T-helper 22 cell (primary cell): ENCODE measurements around the gene ALDH3B1.
"Not testable (repeated sequence)": the region's sequence is repeated elsewhere in the genome, so short reads cannot be mapped to it uniquely, and the experiment has no call there.

Source experiments
- DNase-seq: peaks from one replicate; pipeline ENCODE4 v3.0.0-alpha.2; 2020; ENCODE audit warnings: low read depth

The ALDH3B1 gene, protein sequence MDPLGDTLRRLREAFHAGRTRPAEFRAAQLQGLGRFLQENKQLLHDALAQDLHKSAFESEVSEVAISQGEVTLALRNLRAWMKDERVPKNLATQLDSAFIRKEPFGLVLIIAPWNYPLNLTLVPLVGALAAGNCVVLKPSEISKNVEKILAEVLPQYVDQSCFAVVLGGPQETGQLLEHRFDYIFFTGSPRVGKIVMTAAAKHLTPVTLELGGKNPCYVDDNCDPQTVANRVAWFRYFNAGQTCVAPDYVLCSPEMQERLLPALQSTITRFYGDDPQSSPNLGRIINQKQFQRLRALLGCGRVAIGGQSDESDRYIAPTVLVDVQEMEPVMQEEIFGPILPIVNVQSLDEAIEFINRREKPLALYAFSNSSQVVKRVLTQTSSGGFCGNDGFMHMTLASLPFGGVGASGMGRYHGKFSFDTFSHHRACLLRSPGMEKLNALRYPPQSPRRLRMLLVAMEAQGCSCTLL

DNA sequence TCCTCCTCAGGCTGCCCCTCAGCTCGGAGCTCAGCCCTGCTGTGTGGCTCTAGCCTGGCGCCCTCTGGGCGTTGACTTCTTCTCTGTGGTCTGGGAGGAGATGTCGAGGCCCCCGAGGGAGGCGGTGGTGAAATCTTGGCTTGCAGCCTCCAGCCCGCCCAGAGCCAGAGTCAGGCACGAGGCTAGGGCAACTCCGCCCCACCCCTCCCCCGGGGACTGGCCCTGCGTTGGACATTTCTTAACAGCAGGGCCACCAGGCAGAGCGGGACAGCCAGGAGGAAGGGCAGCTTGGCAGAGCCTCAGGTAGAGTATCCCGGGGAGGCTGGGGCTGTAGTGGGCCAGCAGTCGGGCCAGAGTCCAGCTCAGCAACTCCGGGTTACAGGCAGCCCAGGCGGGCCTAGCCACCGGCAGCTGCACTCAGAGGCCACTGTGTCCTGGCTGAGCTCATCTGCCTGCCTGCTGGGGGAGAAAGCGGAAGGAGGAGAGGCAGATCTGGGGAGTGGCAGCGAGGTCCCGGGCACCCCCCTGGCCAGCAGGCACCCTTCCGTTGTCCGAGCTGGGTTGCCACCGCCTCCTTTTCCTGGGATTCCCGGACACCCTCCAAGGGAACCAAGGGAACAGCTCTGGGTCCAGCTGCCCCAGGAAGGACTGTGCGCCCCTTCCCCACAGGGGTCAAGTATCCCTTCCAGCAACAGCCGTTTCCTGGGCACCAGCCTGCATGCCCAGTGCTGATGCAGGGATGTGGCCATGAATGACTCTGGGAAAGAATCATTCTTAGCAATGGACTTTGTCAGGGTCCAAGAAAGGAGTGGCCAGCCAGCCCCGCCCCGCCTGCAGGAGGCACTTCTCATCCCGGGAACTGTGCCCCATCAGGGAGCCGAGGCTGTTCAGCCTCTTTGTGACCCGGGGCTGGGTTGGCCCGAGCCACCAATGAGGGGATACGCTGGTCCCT is at the start of gene ALDH3B1:
TSS of gene ALDH3B1 (plus strand) at position 238 of the 952 bp plus-strand sequence. CDS start 4,971 bp downstream, outside the sequence.
- DNase-seq = no peak

DNA sequence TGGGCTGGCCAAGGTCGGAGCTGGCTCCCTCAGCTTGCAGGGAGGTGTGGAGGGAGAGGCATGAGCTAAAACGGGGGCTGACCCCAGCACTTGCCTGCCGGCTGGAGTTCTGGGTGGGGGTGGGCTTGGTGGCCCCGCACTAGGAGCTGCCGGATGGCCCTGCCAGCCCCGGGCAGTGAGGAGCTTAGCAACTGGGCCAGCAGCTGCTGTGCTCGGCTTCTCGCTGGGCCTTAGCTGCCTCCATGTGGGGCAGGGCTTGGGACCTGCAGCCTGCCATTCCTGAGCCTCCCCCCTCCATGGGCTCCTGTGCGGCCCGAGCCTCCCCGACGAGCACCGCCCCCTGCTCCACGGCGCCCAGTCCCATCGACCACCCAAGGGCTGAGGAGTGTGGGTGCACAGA is 46.9 kb upstream of the ALDH3B1 start:
- DNase-seq = not testable (repeated sequence)

DNA sequence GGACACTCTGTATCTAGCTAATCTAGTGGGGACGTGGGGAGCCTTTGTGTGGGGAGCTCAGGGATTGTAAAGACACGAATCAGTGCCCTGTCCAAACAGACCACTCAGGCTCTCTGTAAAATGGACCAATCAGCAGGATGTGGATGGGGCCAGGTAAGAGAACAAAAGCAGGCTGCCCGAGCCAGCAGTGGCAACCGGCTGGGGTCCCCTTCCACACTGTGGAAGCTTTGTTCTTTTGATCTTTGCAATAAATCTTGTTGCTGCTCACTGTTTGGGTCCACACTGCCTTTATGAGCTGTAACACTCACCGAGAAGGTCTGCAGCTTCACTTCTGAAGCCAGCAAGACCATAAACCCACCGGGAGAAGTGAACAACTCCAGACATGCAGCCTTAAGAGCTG is 46.2 kb upstream of the ALDH3B1 start:
- DNase-seq = not testable (repeated sequence)

DNA sequence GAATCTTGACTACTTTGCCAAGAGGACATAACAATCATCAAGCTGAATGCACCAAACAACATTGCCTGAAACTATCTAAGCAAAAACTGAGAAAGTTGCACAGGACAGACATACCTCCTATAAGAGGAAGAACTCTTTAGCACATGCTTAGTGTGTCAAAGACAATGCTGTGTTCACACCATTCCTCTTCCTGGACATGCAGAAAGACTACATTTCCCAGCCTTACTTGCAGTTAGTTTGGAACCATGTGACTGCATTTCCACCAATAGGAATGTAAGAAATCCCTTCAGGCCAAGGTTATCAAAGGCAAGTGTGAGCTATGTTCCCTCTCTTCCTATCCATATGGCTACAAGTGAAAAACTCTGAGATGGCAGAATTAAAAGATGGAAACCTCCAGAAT is 45.4 kb upstream of the ALDH3B1 start:
- not testable (repeated sequence) for DNase-seq

DNA sequence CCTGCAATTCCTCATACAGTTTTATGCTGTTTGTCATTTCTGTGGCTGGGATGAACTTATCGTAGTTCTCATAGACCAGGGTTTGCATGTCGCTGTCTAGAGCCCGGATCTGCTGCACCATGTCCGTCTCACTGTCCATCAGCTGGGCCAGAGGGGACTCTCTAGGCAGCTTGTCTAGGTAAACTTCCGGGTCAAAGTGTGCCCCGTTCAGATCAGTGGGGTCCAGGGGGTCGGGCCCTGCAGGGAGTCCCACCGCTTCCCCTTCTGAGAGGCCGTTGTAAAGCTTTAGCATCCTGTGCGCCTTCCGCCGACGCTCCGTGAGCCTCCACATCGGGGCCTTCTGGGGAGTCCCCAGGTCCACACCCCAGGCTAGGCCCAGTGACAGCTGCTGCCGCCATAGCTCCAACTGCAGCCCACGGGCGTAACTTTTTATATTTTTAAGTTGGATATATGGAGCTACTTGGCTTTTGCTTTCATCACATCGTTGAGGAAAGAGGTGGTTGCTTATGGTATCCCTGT is 44.2 kb upstream of the ALDH3B1 start:
- DNase-seq = not testable (repeated sequence)

DNA sequence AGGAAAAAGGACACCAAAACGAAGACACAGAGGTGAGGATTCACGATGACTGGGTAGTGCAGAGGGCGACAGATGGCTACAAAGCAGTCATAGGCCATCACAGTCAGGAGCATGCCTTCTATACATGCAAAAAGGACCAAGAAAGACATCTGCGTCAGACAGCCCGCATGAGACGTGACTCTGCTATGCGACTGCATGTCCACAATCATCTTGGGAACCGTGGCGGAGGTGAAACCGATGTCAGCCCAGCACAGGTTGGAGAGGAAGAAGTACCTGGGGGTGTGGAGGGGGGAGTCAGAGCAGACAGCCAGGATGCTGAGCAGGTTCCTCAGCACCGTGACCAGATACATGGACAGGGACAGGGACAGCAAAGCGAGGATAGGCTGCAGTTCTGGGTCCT is 35.4 kb upstream of the ALDH3B1 start:
- DNase-seq = not testable (repeated sequence)

DNA sequence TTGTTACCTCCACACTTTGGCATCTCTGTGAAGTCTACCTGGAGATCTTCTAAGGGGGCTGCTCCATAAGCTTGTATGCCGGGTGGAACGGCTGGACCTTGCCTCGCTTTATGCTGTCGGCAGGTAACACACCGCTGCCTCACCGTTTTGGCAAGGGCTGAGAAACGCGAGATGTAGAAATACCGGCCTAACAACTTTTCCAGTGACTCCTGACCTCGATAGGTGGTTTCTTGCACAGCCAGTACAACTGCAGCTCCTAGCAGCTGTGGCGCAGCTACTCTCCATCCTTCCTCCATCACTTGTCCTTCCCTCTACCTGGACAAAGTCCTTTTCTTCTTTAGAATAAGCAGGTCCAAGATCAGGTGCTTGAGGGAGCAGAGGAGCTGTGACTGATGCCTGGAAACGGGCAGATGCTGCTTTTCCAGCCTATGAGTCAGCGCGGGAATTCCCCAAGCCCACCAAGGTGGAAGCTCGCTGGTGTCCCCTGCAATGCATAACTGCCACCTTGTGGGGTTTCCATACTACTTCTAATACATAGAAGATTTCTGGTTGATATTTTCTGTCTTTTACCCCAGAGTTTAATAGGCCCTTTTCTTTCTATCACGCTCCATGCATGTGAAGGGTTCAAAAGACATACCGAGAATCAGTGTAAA is 31.2 kb upstream of the ALDH3B1 start:
- not testable (repeated sequence) for DNase-seq

DNA sequence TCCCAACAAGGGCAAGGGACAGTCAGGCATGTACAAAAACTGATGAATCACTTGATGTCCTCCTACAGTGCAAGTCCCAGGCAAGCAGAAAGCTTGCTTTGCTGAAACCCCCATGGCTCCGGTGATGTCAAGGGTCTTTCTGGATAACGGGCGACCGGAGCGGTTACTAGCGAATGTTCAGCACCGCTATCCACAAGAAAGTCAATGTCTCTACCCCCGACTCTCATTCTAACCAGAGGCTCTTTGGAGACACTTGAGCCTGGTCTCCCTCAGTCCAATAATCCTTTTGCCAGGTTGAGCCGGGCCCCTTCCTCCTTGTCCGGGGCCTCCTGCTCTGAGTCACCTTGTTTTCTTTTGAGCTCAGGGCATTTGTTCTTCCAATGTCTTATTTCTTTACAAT is 28.9 kb upstream of the ALDH3B1 start:
- DNase-seq = not testable (repeated sequence)

DNA sequence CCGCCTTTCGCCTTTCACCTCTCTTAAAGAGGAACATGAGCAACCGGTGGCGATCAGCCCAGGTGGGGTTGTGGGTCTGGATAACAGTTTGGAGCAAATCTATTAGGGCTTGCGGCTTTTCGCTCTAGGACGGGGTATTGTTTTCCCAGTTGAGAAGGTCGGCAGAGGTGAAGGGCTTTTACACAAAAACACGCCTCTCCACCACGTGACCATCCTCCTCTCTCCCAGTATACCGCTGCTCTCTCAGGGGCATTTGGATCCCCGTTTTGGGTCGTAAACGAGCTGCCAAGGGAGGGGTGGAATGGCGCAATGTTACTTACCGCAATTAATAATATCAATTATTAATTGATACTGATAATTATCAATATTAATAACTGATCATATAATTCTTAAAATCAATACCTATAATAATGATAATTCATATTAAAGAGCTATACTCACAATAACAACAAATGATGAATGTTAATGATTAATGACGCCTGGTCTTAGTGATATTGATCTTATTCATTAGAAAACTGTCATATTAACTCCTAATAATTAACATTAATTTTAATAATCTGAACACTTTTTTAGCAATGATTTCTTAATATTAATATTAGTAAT is 27.8 kb upstream of the ALDH3B1 start:
- DNase-seq = not testable (repeated sequence)

DNA sequence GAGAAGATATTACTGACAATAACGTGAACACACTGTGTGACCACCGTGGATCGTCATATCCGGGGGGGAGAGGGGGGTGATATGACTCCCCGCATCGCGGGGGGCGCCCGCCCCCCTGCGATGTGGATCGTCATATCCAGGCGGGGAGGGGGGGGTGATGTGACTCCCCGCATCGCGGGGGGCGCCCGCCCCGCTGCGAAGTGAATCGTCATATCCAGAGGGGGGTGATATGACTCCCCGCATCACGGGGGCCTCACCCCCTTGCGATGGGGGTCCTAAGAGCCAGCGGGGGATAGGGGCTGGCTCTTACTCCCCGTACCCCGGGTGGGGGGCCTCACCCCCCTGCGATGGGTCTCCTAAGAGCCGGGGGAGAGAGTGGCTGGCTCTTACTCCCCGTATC is 26.2 kb upstream of the ALDH3B1 start:
- no peak for DNase-seq

DNA sequence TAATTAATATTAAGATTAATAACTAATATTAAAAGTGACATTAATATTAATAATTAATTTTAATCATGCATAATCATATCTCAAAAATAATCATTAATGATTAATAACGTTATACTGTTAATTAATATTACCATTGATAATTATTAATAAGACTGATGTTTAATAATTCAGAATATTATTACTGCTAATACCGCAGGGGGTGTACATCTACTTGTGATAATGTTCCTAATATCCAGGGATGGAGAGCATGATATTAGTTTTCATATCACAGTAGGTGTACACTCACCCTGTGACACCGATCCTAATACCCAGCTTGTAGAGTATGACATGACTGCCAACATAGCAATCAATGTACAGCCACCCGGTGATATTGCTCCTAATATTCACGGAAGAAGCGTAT is 24.8 kb upstream of the ALDH3B1 start:
- DNase-seq = not testable (repeated sequence)

DNA sequence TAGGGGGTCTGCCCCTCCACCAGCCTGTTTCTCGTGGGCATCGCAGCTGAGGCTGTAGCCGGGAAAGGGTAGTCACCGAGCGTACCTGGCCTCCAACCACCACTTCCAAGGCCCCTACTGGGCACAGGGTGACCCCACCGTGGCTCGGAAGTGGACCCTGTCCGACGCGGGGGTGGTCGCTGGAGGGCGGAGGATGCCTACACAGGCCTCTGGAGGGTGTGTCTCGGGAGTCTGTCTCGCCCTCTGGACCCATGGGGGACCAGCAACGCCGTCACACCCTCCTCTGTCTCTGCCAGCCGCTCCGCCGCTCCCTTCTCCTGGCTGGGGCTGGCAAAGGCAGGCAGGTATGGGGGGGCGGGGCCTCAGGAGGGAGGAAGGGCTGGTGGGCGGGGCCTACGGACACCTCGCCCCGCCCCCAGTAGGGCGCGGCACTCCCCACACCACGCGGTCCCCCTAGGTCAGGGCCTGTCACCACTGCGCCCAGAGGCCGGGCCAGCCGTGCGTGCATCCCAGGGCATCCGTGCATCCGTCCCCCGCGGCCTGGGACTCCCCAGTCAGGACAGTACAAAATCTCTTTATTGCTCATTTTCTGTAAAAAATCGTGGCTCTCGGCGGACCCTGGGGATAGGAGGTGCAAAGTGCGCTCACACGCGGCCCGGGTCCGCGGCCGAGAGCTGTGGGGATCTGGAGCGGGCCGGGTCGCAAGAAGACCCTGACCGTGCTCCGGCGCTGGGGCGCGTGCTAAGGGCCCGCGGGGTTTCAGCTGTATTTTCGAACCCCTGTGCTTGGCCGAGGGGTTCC is 19.4 kb upstream of the ALDH3B1 start:
- DNase-seq = not testable (repeated sequence)

DNA sequence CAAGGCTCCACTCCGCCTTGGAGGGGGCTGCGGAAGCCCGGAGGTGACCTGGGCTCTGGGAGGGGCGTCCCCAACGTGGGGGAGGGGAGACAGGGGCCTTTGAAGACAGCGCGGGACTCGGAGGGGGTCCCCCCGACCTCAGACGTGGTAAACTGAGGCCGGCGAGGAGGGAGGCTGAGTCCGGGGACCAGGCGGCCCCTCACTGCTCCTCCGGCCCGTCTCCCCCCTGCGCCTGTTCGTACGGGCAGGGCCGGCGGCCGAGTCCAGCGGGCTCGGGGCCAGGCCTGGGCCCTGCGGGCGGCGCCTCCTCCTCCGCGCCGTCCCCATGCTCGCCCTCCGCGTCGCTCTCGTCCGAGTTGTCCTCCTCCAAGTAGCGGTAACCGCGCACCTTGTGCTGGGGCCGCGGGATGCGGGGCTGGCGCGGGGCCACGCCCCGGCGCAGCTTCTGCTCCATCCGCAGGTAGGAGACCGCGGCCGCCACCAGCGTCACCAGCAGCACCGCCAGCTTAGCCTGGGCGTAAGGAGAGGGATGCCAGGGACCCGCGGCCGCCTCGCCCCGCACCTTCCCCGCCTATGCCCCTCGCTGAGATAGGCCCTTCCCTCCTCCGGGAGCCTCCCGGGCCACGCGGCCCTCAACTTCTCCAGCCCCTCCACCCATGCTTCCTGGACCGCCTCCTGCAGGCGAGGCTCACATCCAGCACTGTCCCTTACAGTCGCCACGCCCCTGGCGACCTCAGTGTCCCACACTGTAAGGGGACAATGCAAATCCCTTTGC is 18.6 kb upstream of the ALDH3B1 start:
- not testable (repeated sequence) for DNase-seq

DNA sequence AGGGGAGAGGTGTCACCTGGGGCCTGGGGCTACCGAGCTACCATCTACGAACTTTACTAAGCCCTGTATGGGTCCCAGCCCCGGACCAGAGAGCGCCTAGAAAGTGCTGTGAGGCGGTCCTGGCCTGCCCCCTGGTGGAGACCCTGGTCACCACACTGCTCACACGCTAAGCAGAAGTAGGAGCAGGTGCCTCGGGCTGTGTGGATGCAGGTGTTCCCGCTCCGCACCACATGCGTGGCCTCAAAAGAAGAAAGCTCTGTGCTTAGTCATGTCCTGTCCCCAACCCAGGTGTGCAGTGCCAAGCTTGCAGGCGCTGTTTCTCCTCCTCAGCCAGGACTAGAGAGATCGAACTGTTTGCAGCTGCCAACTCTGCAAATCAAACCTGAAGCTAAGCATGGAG is 16.3 kb upstream of the ALDH3B1 start:
- not testable (repeated sequence) for DNase-seq

DNA sequence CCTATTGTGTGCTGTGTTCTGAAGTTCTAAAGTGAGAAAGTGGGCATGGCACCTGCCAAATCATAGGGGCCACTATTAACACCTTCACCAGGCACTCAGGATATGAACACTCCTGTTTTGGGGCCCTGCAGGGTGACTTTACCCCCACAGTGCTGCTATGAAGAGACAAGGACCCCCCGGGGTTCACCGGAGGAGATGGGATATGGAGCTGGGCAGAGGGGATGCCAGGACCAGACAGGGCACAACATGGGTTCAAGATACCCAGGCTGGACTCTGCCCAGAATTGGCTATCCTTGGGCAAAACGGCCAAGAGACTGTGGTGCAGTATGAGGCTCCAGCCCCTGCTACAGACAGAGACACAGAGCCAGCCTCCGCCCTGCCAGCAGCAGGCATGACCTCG is 15.7 kb upstream of the ALDH3B1 start:
- DNase-seq = not testable (repeated sequence)

DNA sequence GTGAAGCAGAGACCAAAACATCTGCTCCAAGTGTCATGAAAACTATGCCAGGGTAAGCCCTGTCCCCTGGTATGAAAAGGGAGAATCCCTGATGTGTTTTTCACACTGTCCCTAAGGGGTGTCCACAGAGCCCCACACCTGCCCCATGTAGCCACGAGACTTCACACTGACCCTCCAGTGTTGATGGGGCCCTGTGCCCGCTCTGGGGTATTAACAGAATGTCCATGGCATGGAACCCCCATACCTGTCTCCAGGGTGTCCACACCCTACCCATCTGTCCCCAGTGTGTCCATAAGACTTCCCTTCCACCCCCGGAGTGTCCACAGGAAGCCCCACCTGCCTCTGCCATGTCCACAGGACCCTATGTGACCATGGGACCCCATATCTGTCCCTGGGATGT is 15.0 kb upstream of the ALDH3B1 start:
- DNase-seq = not testable (repeated sequence)

DNA sequence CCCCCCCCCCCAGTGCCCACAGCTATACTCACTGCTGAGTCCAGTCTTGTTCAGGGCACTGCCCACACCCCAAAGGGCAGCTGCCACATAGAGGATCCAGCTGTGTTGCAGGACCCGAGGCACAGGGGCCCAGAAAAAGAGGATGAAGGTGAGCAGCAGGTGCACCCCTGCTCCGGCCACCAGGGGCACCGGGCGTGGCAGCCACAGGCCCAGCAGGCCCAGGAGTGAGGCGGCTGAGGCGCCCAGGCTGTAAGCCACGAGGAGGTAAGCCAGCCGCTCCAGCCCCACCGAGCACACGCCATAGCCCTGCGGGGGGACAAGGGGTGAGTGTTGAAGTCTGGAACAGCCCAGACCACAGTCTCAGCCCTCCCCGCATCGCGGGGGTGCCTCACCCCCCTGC is 14.5 kb upstream of the ALDH3B1 start:
- not testable (repeated sequence) for DNase-seq

DNA sequence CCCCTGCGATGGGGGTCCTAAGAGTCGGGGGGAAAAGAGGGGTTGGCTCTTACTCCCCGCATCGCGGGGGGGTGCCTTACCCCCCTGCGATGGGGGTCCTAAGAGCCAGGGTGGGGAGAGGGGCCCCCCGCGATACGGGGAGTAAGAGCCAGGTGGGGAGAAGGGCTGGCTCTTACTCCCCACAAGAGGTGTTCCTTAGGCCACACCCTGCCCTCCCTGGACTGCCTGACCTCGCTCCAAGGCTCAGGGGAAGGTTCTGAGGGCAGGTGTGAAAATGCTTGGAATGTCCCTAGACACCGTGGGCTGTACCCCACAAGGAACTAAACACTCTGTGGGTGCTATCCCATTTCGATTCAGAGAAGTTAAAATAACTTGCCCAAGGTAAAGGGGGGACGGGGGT is 14.1 kb upstream of the ALDH3B1 start:
- no peak for DNase-seq

DNA sequence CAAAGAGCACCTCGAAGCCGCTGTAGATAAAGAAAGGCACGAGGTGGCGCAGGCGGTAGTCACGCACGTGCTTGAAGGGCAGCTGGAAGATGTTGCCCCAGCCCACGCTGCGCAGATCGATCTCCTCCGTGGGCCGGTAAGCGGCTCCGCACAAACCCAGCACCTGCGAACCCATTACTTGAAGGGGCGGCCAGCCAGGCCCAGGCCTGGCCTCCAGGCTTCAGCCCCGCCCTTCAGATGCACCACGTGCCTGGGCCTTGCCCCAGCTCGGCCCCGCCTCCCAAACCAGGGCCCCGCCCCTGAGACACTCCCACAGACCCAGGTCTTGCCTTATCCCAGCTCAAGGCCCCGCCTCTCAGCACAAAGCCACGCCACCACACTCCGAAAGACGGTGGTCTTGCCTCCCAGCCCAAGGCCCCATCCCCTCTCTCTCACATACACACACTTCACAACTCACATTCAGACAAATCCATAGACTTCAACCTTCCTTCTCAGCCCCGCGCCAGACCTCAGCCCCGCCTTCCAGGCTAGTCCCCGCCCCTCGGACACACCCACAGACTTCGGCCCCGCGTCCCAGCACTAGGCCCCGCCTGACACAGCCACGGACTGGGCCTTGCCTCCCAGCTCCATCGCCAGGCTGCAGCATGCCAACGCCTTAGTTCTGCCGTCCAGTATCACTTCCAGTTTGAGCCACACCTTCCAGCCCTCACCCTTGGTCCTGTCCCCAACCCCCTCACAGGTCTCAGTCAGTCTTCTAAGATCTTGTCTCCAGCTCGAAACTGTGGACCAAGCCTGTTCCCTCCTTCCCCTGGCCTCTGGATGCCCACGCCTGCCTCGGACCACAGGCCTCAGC is 13.3 kb upstream of the ALDH3B1 start:
- no peak for DNase-seq
